HEK293 (cell line): ENCODE measurements around the gene CATSPER3.

Experiments
- CTCF ChIA-PET: fragments of 350-600 bp; formaldehyde crosslinking; extraction: SDS; loops from one replicate; lab custom pipeline; 2021; ENCODE audit warnings: antibody characterized with exemption; lab: Yijun Ruan, JAX
- POLR2A ChIA-PET: fragments of 300-600 bp; formaldehyde crosslinking; extraction: SDS; loops from one replicate; lab custom pipeline; 2020; ENCODE audit warnings: antibody characterized with exemption, inconsistent platforms; lab: Yijun Ruan, JAX
- H3K27ac ChIP-seq: fragments of 200-500 bp; sonication (Bioruptor generic); 2 replicates; pipeline ENCODE4 v1.5.1; 2014; ENCODE audit warnings: low read depth, low read length, control low read depth, inconsistent platforms; ENCODE audit errors: extremely low read depth
- H3K36me3 ChIP-seq, 2 experiments: fragments of 200-500 bp in 1 of 2; sonication (Bioruptor generic) in 1 of 2; 1 replicate in 1 of 2; 2 replicates in 1 of 2; pipeline ENCODE4 v1.5.1; 2014 to 2017; ENCODE audit warnings: inconsistent platforms in 2 of 2, low read length in 2 of 2; ENCODE audit not compliant: control insufficient read depth in 2 of 2, insufficient read depth in 1 of 2
- H3K4me1 ChIP-seq: fragments of 200-500 bp; sonication (Bioruptor generic); 2 replicates; pipeline ENCODE4 v1.5.1; 2014; ENCODE audit warnings: mild to moderate bottlenecking, low read length, inconsistent platforms; ENCODE audit not compliant: control insufficient read depth, insufficient read depth
- H3K4me3 ChIP-seq: 2 replicates; pipeline ENCODE4 v1.5.1; 2011; ENCODE audit warnings: low read depth, mild to moderate bottlenecking, control low read depth, low read length, moderate library complexity
- H3K9me3 ChIP-seq: fragments of 200-500 bp; sonication (Bioruptor generic); 2 replicates; pipeline ENCODE4 v1.5.1; 2014; ENCODE audit warnings: low read depth, low read length, inconsistent platforms; ENCODE audit not compliant: control insufficient read depth, insufficient read depth
- CTCF ChIP-seq: fragments of 450-650 bp; formaldehyde crosslinking; IDR thresholded peaks from 2 replicates; pipeline ENCODE4 v1.5.1; 2016; ENCODE audit warnings: missing biosample characterization, missing genetic modification characterization
- GLIS1 ChIP-seq: fragments of 450-650 bp; formaldehyde crosslinking; IDR thresholded peaks from 2 replicates; pipeline ENCODE4 v1.5.1; 2016; ENCODE audit warnings: missing biosample characterization, missing genetic modification characterization
- KLF10 ChIP-seq: fragments of 450-650 bp; IDR thresholded peaks from 2 replicates; pipeline ENCODE4 v1.5.1; 2018; ENCODE audit warnings: missing biosample characterization, mild to moderate bottlenecking, missing genetic modification characterization
- KLF8 ChIP-seq: fragments of 450-650 bp; formaldehyde crosslinking; IDR thresholded peaks from 2 replicates; pipeline ENCODE4 v1.5.1; 2016; ENCODE audit warnings: missing biosample characterization, missing genetic modification characterization
- SETDB1 ChIP-seq: IDR thresholded peaks from one replicate; pipeline ENCODE4 v1.6.1; 2017; ENCODE audit warnings: mild to moderate bottlenecking, low read length, moderate library complexity, mixed read lengths; ENCODE audit not compliant: insufficient read length
- SP3 ChIP-seq: fragments of 450-650 bp; formaldehyde crosslinking; IDR thresholded peaks from 2 replicates; pipeline ENCODE4 v1.5.1; 2016; ENCODE audit warnings: missing biosample characterization, missing genetic modification characterization
- SP7 ChIP-seq: fragments of 450-650 bp; formaldehyde crosslinking; IDR thresholded peaks from 2 replicates; pipeline ENCODE4 v1.5.1; 2016; ENCODE audit warnings: missing biosample characterization, missing genetic modification characterization
- TCF7L2 ChIP-seq: IDR thresholded peaks from 2 replicates; pipeline ENCODE4 v1.6.1; 2011; ENCODE audit warnings: low read depth, mild to moderate bottlenecking, inconsistent platforms, low read length, moderate library complexity, borderline replicate concordance
- ZBTB48 ChIP-seq: fragments of 450-650 bp; formaldehyde crosslinking; IDR thresholded peaks from 2 replicates; pipeline ENCODE4 v1.5.1; 2016; ENCODE audit warnings: missing biosample characterization, missing genetic modification characterization
- ZEB2 ChIP-seq: fragments of 450-650 bp; formaldehyde crosslinking; IDR thresholded peaks from 2 replicates; pipeline ENCODE4 v1.5.1; 2016; ENCODE audit warnings: missing biosample characterization, missing genetic modification characterization
- ZFHX2 ChIP-seq: fragments of 450-650 bp; formaldehyde crosslinking; conservative IDR thresholded peaks from 2 replicates; pipeline ENCODE4 v1.5.1; 2016; ENCODE audit warnings: missing biosample characterization, missing genetic modification characterization
- ZNF202 ChIP-seq: fragments of 450-650 bp; formaldehyde crosslinking; IDR thresholded peaks from 2 replicates; pipeline ENCODE4 v1.5.1; 2016; ENCODE audit warnings: missing biosample characterization, missing genetic modification characterization, borderline replicate concordance
- ZNF221 ChIP-seq: fragments of 450-650 bp; formaldehyde crosslinking; IDR thresholded peaks from 2 replicates; pipeline ENCODE4 v1.5.1; 2017; ENCODE audit warnings: missing biosample characterization, missing genetic modification characterization, borderline replicate concordance
- ZNF239 ChIP-seq: fragments of 450-650 bp; formaldehyde crosslinking; IDR thresholded peaks from 2 replicates; pipeline ENCODE4 v1.5.1; 2016; ENCODE audit warnings: missing biosample characterization, missing genetic modification characterization
- ZNF350 ChIP-seq: fragments of 450-650 bp; formaldehyde crosslinking; IDR thresholded peaks from 2 replicates; pipeline ENCODE4 v1.5.0; 2017; ENCODE audit warnings: missing biosample characterization, mild to moderate bottlenecking, missing genetic modification characterization
- ZNF404 ChIP-seq: fragments of 450-650 bp; formaldehyde crosslinking; IDR thresholded peaks from 2 replicates; pipeline ENCODE4 v1.5.1; 2017; ENCODE audit warnings: missing biosample characterization, missing genetic modification characterization
- ZNF416 ChIP-seq: fragments of 450-650 bp; formaldehyde crosslinking; IDR thresholded peaks from 2 replicates; pipeline ENCODE4 v1.5.1; 2016; ENCODE audit warnings: missing biosample characterization, missing genetic modification characterization
- ZNF433 ChIP-seq: fragments of 450-650 bp; formaldehyde crosslinking; IDR thresholded peaks from 2 replicates; pipeline ENCODE4 v1.5.1; 2016; ENCODE audit warnings: missing biosample characterization, missing genetic modification characterization, low read depth
- ZNF48 ChIP-seq: fragments of 450-650 bp; formaldehyde crosslinking; IDR thresholded peaks from 2 replicates; pipeline ENCODE4 v1.5.1; 2016; ENCODE audit warnings: missing biosample characterization, missing genetic modification characterization
- ZNF514 ChIP-seq: fragments of 450-650 bp; formaldehyde crosslinking; IDR thresholded peaks from 2 replicates; pipeline ENCODE4 v1.5.1; 2016; ENCODE audit warnings: missing biosample characterization, missing genetic modification characterization
- ZNF530 ChIP-seq: fragments of 450-650 bp; formaldehyde crosslinking; IDR thresholded peaks from 2 replicates; pipeline ENCODE4 v1.5.1; 2016; ENCODE audit warnings: low read depth, missing biosample characterization, missing genetic modification characterization
- ZNF596 ChIP-seq: fragments of 450-650 bp; IDR thresholded peaks from 2 replicates; pipeline ENCODE4 v1.5.0; 2018; ENCODE audit warnings: missing biosample characterization, mild to moderate bottlenecking, missing genetic modification characterization, moderate library complexity
- ZNF670 ChIP-seq: fragments of 450-650 bp; formaldehyde crosslinking; IDR thresholded peaks from 2 replicates; pipeline ENCODE4 v1.5.1; 2016; ENCODE audit warnings: missing biosample characterization, missing genetic modification characterization, low read depth
- ZNF830 ChIP-seq: fragments of 450-650 bp; IDR thresholded peaks from 2 replicates; pipeline ENCODE4 v1.5.0; 2018; ENCODE audit warnings: missing biosample characterization, missing genetic modification characterization, low read depth, mild to moderate bottlenecking, moderate library complexity
- TF ChIP-seq, protein P1 (sequence below): fragments of 450-650 bp; formaldehyde crosslinking; IDR thresholded peaks from 2 replicates; pipeline ENCODE4 v1.5.1; 2016; ENCODE audit warnings: missing biosample characterization, missing genetic modification characterization

CATSPER3 gene

DNA sequence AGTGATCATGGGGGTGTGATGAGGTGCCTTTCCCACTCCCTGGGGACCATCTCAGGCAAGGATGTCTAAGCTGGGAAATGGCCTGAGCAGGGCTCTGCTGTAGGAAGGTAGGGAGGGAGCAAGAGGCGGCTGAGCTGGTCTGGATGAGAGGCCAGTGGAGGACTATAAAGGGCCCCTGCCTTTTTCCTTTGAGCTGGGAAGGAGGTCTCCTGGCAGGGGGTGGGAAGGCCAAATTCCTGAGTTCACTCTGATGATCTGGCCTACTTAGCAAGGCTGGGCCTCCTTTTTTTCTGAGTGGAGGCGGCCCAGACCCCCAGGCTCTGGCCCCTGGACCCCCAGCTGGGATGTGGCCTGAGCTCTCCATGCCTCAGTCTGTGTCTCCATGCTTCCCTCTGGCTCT, 80.6 kb downstream of the CATSPER3 start:
- Histone ChIP-seq H3K4me1 (no peaks in the 10 kb centered on the region), H3K4me3 (no peak overlapping the region), H3K27ac (no peak overlapping the region), H3K9me3 (no peaks in the 10 kb centered on the region), H3K36me3 (no peaks in the 10 kb centered on the region)
- ChIA-PET POLR2A (interaction anchor here (0.5 to 1.0 kb wide), 2 partner anchors 9 to 701 kb away, joined by 4 read pairs; no protein-coding TSS in a partner anchor), CTCF (interaction anchor here (1.0 to 1.6 kb wide), 2 partner anchors 8 to 11 kb away, joined by 3 to 5 read pairs; no protein-coding TSS in a partner anchor)
- TF ChIP-seq GLIS1 (tag by site-specific recombination), result peak; percentile 44
- no peak for TF ChIP-seq ZNF596 (tag by site-specific recombination)

GRCh38 chr5:135048930-135049329, 81.2 kb downstream of the CATSPER3 start:
- CTCF ChIA-PET, result interaction anchor here (0.6 kb wide), 1 partner anchor 447 kb away, joined by 3 read pairs; no protein-coding TSS in a partner anchor
- TF ChIP-seq ZFHX2 (tag by site-specific recombination) (0 out of 2 replicates have a peak, but pooled peaks have one; percentile 16), ZNF350 (tag by site-specific recombination) (no peak), ZNF530 (tag by site-specific recombination) (no peak)
- TF ChIP-seq, all 188 proteins: peak for 1
- no peak overlapping the region for H3K27ac ChIP-seq
- POLR2A ChIA-PET, result no interaction called here
- H3K9me3 ChIP-seq, result no peaks in the 10 kb centered on the region
- no peaks in the 10 kb centered on the region for H3K36me3 ChIP-seq
- no peak overlapping the region for H3K4me3 ChIP-seq
- no peaks in the 10 kb centered on the region for H3K4me1 ChIP-seq

DNA sequence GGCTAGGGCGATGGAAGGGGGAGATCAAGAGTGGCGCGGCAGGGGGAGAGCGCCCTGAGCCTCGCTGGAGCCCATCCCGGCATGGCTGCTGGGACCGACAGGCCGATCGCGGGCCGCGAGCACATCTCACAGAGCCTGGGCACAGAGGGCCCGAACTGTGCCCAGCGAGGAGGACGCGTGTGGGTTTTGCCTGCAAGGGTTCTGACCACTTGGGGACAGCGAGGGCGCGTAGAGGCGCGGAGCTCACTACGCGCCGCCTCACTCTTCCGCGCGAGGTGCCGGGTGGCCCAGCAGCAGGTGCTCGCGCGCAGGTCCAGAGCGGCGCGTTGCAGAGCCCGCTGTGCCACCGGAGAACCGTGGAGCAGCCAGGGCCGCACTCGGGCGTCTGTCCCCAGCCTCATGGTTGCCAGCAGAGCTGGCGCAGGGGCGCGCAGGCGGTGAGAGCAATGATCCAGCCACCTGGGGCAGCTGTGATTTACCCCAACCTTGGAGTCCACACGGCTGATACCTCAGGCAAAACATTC, 82.6 kb downstream of the CATSPER3 start:
- POLR2A ChIA-PET, result no interaction called here
- no peaks in the 10 kb centered on the region for H3K9me3 ChIP-seq
- H3K4me1 ChIP-seq, result no peaks in the 10 kb centered on the region
- no peak overlapping the region for H3K27ac ChIP-seq
- no peaks in the 10 kb centered on the region for H3K36me3 ChIP-seq
- CTCF ChIA-PET, result no interaction called here
- no peak overlapping the region for H3K4me3 ChIP-seq
- TF ChIP-seq ZNF404 (tag by site-specific recombination), result no peak
- TF ChIP-seq KLF10, result no peak
- TF ChIP-seq ZNF202 (tag by site-specific recombination), result no peak
- TF ChIP-seq ZNF670, result no peak
- no peak for TF ChIP-seq SP3 (tag by site-specific recombination)
- no peak for TF ChIP-seq ZNF830 (tag by site-specific recombination)
- no peak for TF ChIP-seq SP7
- TF ChIP-seq ZNF514 (tag by site-specific recombination), result no peak
- TF ChIP-seq, all 188 proteins: peak for 0

DNA sequence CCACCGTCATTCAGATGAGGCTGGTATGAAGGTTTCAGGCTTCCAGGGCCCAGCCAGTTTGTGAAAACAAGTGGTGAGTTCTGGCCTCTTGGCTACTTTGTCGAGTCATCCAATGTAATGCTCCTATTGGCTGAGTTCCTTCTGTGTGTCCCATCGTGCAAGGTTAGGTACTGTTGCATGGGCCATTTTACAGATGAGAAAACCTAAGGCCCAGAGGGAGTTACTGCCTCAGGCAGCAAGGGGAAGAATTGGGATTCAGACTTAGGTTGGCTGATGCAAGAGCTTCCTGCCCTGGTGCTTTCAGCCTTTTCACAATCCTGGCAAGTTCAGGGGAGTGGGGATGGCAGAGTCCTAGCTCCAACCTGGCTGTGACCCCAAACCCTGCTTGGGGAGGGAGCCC, 83.7 kb downstream of the CATSPER3 start:
- TF ChIP-seq ZNF416 (tag by site-specific recombination), result no peak
- TF ChIP-seq ZNF221 (tag by site-specific recombination), result no peak
- no peak for TF ChIP-seq ZBTB48 (tag by site-specific recombination)
- no peak for TF ChIP-seq TCF7L2
- TF ChIP-seq ZEB2 (tag by site-specific recombination), result no peak
- TF ChIP-seq SETDB1, result no peak
- TF ChIP-seq ZNF433 (tag by site-specific recombination), result no peak
- no peak for TF ChIP-seq KLF8 (tag by site-specific recombination)
- TF ChIP-seq, protein P1, sequence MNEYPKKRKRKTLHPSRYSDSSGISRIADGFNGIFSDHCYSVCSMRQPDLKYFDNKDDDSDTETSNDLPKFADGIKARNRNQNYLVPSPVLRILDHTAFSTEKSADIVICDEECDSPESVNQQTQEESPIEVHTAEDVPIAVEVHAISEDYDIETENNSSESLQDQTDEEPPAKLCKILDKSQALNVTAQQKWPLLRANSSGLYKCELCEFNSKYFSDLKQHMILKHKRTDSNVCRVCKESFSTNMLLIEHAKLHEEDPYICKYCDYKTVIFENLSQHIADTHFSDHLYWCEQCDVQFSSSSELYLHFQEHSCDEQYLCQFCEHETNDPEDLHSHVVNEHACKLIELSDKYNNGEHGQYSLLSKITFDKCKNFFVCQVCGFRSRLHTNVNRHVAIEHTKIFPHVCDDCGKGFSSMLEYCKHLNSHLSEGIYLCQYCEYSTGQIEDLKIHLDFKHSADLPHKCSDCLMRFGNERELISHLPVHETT (tag by site-specific recombination), result no peak
- no peak for TF ChIP-seq ZNF239 (tag by site-specific recombination)
- no peak for TF ChIP-seq ZNF404 (tag by site-specific recombination)
- TF ChIP-seq ZNF48 (tag by site-specific recombination), result no peak
- no peak for TF ChIP-seq CTCF (tag by site-specific recombination)
- Histone ChIP-seq H3K4me3 (no peak overlapping the region), H3K9me3 (no peaks in the 10 kb centered on the region), H3K36me3 (no peaks in the 10 kb centered on the region), H3K4me1 (no peaks in the 10 kb centered on the region), H3K27ac (no peak overlapping the region)
- ChIA-PET CTCF (no interaction called here), POLR2A (no interaction called here)
